ENCODE data around the gene MYO9A. TPM values are rescaled to one million over a fixed set of nuclear protein-coding genes. Genes with fewer than 3 reads are reported as not detected.
"Not testable (repeated sequence)": the region's sequence is repeated elsewhere in the genome, so short reads cannot be mapped to it uniquely, and the experiment has no call there.

The MYO9A gene
- polyA plus RNA-seq, 3 donors = 3.9 to 6.6 (median 5.0) TPM

DNA sequence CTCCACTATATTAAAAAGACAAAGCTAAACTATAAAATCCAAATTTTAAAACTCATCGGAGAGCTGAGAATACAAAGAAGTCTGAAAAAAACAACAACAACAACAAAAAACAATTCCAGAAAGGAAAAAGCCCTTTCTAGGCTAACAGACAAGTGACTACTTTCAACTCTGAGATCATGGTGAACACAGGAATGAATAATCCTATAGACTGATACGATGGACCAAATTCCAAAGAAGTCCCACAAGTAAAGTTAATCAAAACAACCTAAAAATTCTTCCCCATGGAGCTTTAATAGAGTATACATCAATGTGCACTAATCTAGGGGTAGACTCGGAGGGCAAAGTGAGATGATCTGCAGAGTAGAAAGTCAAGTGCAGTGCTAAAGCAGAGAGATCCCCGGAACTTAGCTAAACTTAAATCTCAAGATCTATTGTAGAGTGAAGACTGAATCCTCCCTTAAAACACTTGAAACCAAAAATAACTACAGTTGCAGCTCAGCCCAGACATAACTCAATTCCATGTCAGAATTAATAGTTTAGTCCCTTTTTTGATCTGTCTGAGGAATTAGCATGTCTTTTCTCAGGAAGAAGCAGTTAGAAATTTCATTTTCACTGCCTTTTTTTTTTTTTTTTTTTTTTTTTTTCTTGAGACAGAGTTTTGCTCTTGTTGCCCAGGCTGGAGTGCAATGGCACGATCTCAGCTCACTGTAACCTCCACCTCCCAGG lies 43.5 kb downstream of the MYO9A start:
- WGBS (ENCODE audit: insufficient coverage) = no CpG with 5 or more reads among the region's 5 CpGs
- no peak overlapping the region for H3K4me2 ChIP-seq (replicated peaks; ENCODE audit: extremely low read depth, low read length, poor library complexity, severe bottlenecking)

DNA sequence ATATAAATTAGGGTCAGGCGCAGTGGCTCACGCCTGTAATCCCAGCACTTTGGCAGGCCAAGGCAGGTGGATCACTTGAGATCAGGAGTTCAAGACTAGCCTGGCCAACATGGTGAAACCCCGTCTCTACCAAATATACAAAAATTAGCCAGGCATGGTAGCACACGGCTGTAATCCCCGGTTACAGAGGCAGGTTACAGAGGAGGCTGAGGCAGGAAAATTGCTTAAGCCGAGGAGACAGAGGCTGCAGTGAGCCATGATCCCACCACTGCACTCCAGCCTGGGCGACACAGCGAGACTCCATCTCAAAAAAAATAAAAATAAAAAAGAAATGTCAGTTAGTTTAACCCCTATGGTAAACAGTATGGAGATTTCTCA lies 46.5 kb downstream of the MYO9A start:
- intact Hi-C loops (cut with micrococcal nuclease); H3K4me1 Mint-ChIP-seq; H2AFZ ChIP-seq (ENCODE audit: insufficient read depth, low read depth, low read length, poor library complexity, severe bottlenecking); H3K4me1 ChIP-seq (ENCODE audit: control insufficient read depth in 1 of 2, insufficient read depth in 2 of 2, low read length in 2 of 2); H3K4me2 ChIP-seq (replicated peaks; ENCODE audit: extremely low read depth, low read length, poor library complexity, severe bottlenecking); H3K9ac ChIP-seq (ENCODE audit: insufficient read depth, low read length, poor library complexity, severe bottlenecking); H3K4me3 ChIP-seq (replicated peaks in 1 of 3; ENCODE audit: low read depth in 2 of 3, low read length in 3 of 3); H3K27ac ChIP-seq (ENCODE audit: low read depth in 1 of 2, low read length in 2 of 2); H3K27me3 Mint-ChIP-seq (ENCODE audit: low read depth in 3 of 3); H3K27me3 ChIP-seq (ENCODE audit: control insufficient read depth in 2 of 2, insufficient read depth in 2 of 2, low read length in 2 of 2); DNase-seq; H3K9me3 ChIP-seq (replicated peaks in 1 of 2; ENCODE audit: control insufficient read depth in 1 of 2, insufficient read depth in 1 of 2, low read length in 2 of 2); H3K9me3 Mint-ChIP-seq; H3K27ac Mint-ChIP-seq; H3K79me2 ChIP-seq (ENCODE audit: insufficient read depth, low read length); H4K20me1 ChIP-seq (ENCODE audit: insufficient read depth, low read length); H3K4me3 Mint-ChIP-seq; H3K36me3 ChIP-seq (replicated peaks in 1 of 2; ENCODE audit: control insufficient read depth in 1 of 2, insufficient read depth in 2 of 2, low read length in 2 of 2); H3K36me3 Mint-ChIP-seq: not testable (repeated sequence)
- WGBS (ENCODE audit: insufficient coverage) = 100% methylated on average over 3 of the region's 8 CpGs

More for the DNA sequence above, 43.5 kb downstream of the MYO9A start:
- Mint-ChIP-seq H3K36me3 (peaks cover 0 to 6% of the 10 kb centered on the region in 2 donors), H3K27me3 (ENCODE audit: low read depth in 3 of 3) (no peaks in the 10 kb centered on the region), H3K4me3 (no peak overlapping the region), H3K27ac (no peak overlapping the region), H3K9me3 (peaks cover 0 to 1% (median 0%) of the 10 kb centered on the region in 7 donors), H3K4me1 (no peaks in the 10 kb centered on the region)
- TF ChIP-seq, protein P1, sequence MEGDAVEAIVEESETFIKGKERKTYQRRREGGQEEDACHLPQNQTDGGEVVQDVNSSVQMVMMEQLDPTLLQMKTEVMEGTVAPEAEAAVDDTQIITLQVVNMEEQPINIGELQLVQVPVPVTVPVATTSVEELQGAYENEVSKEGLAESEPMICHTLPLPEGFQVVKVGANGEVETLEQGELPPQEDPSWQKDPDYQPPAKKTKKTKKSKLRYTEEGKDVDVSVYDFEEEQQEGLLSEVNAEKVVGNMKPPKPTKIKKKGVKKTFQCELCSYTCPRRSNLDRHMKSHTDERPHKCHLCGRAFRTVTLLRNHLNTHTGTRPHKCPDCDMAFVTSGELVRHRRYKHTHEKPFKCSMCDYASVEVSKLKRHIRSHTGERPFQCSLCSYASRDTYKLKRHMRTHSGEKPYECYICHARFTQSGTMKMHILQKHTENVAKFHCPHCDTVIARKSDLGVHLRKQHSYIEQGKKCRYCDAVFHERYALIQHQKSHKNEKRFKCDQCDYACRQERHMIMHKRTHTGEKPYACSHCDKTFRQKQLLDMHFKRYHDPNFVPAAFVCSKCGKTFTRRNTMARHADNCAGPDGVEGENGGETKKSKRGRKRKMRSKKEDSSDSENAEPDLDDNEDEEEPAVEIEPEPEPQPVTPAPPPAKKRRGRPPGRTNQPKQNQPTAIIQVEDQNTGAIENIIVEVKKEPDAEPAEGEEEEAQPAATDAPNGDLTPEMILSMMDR (IDR thresholded peaks at IDR 0.05) = no peak
- Histone ChIP-seq H4K20me1 (ENCODE audit: insufficient read depth, low read length) (no peaks in the 10 kb centered on the region), H3K27ac (ENCODE audit: low read depth in 1 of 2, low read length in 2 of 2) (no peak overlapping the region), H3K4me3 (replicated peaks in 1 of 3; ENCODE audit: low read depth in 2 of 3, low read length in 3 of 3) (no peak overlapping the region), H3K4me1 (ENCODE audit: control insufficient read depth in 1 of 2, insufficient read depth in 2 of 2, low read length in 2 of 2) (no peaks in the 10 kb centered on the region), H3K79me2 (ENCODE audit: insufficient read depth, low read length) (no peaks in the 10 kb centered on the region), H3K27me3 (ENCODE audit: control insufficient read depth in 2 of 2, insufficient read depth in 2 of 2, low read length in 2 of 2) (no peaks in the 10 kb centered on the region), H2AFZ (ENCODE audit: insufficient read depth, low read depth, low read length, poor library complexity, severe bottlenecking) (no peak overlapping the region), H3K9me3 (replicated peaks in 1 of 2; ENCODE audit: control insufficient read depth in 1 of 2, insufficient read depth in 1 of 2, low read length in 2 of 2) (no peaks in the 10 kb centered on the region), H3K36me3 (replicated peaks in 1 of 2; ENCODE audit: control insufficient read depth in 1 of 2, insufficient read depth in 2 of 2, low read length in 2 of 2) (no peaks in the 10 kb centered on the region), H3K9ac (ENCODE audit: insufficient read depth, low read length, poor library complexity, severe bottlenecking) (no peak overlapping the region)
- intact Hi-C loops (cut with micrococcal nuclease) = no loop called here
- no peak for DNase-seq
